GM19193 (cell line): ENCODE data around the gene EIF3J.

ENCODE experiments used
- POLR2A ChIP-seq: IDR thresholded peaks from 4 replicates; pipeline ENCODE4 v1.6.1; 2011; ENCODE audit not compliant: insufficient read depth, insufficient read length; ENCODE audit errors: extremely low read depth

EIF3J gene

GRCh38 chr15:44569316-44569715, 32.4 kb downstream of the EIF3J start:
- no peak for TF ChIP-seq POLR2A

- TF ChIP-seq POLR2A: no peak
These were observed 33.4 kb downstream of the EIF3J start for GRCh38 chr15:44570361-44570760.

DNA sequence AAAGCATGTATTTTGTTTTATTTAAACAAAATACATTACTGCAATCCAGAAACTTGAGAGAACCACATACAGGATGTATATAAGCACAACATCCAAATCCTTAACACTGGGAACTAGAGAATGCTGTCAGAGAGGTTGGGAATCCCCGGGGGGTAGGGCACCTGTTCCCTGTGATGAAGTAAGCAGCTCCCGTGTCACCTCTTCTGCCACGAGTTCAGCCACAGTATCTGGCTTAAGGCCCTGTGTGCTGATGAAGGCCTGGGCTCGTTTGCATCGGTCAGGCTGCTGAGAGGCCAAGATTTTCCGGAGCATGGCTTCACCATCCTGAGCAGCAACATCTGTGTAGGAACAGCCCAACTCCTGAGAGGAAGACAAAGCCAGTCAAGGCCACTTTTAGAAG, 36.4 kb downstream of the EIF3J start:
- TF ChIP-seq POLR2A: no peak

DNA sequence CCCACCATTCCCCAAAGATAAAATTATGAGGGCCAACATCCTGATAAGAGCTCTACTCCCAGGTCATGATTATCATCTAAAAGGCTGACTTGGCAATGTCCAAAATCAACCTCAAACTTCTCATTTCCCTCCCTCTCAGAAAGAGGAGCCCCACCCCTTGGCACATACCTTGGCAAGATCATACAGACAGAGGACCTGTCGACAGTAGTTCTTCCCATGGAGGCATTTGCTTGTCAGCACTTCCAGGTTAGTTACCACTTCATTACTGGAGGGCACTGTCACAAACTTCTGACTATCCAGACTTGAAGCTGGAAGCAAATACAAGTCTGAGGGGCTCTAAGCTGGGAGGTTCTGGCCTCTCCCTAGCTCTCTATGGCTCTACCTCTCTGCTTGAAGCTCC, 37.8 kb downstream of the EIF3J start:
- no peak for TF ChIP-seq POLR2A

DNA sequence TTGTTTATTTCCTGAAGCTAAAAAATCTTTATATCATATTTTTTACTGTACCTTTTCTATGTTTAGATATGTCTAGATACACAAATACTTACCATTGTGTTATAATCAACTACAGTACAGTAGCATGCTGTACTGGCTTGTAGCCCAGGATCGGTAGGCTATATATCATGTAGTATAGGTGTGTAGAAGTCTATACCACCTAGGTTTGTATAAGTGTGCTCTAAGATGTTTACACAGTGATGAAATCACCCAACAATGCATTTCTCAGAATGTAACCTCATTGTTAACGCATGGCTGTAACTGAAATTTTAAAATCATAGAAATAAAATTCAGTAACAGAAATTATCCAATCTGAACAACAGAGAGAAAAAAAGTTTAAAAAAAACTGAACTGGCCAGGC, 43.2 kb downstream of the EIF3J start:
- no peak for TF ChIP-seq POLR2A

DNA sequence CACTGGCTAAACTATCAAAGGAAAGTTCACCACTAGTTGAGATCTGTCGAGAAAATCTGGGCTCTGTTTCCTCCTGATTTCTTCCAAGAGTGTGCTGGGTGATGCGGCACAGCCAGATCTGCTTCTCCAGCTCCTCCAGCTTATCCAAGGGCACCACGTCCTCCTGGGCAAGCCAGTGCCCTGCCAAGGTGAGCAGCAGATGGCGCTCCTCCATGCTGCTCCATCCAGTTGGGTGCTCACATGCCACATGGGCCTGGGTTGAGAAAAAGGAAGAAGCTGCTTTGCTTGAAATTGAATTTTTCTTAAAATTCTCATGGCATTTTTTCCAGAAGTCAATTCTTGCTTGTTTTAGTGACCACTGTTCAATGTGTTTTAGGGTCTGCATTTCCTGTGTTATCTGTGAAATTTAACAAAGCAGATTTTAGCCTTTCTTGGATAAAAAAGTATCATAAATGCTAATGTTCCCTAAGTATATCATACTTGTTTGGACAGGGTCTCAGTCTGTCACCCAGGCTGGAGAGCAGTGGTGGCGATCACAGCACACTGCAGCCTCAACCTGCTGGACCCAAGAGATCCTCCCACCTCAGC, 47.3 kb downstream of the EIF3J start:
- TF ChIP-seq POLR2A: no peak

GRCh38 chr15:44585633-44586032, 48.7 kb downstream of the EIF3J start:
- TF ChIP-seq POLR2A: no peak

- no peak for TF ChIP-seq POLR2A
These were observed 51.6 kb downstream of the EIF3J start for GRCh38 chr15:44588541-44588940.

DNA sequence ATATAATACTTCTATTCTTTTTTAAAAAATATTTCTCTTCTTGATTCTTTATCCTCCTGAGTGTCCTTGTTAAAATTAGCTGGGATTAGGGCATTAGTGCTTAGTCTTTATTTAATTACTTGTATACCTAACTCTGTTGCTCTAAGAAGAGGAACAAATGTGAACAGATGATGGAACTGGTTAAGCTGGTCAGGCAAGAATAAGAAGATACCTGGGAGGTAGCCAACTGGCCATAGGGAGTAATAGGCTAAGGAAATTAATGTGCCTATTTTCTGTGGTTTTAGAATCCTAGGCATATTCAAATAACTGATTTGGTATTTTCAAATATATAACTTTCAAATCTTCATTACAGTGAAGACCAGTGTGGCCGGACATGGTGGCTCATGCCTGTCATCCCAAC, 54.4 kb downstream of the EIF3J start:
- TF ChIP-seq POLR2A: no peak

- TF ChIP-seq POLR2A: no peak
These were observed 56.2 kb downstream of the EIF3J start for GRCh38 chr15:44593042-44593736.

DNA sequence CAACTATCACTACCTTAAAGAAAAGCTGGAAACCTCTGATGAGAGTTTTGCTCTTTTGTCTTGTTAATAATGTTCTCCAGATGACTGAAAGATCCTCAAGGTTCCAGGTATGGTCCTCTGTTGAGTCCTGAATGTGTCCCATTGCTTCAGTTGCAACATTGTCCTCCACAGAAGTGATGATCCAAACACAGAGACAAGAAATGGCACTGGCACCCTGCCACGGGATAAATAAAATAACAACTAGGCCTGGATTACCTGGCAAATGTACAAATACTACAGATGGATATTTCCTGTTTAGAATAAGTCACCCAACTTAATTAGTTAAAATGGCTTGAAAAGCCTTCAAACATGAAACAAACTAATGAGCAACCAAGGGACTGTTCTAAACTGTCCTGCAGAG, 58.3 kb downstream of the EIF3J start:
- TF ChIP-seq POLR2A: no peak

- TF ChIP-seq POLR2A: no peak
These were observed 58.9 kb downstream of the EIF3J start for GRCh38 chr15:44595656-44596510.

DNA sequence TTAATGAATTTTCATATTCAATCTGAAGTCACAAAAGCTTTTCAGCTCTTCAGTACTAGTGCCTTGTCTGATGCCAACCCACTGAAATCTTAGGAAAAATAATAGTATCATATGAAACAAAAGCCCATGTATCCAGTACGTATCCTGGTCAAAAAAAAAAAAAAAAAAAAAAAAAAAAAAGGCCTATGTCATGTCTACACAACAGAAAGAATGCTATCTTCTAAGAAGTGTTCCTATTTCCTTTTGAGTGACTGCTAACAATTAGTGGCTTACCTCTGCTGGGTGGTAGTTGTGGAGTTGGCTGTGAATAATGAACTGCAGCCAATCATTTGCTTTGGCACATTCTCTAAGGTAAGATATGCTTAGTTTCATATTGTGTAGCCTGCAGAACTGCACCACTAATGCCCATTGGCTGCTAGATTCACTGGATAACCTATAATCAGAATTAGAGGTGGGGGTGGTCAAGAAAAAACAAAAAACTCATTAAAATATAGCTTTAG, 59.6 kb downstream of the EIF3J start:
- TF ChIP-seq POLR2A: no peak

DNA sequence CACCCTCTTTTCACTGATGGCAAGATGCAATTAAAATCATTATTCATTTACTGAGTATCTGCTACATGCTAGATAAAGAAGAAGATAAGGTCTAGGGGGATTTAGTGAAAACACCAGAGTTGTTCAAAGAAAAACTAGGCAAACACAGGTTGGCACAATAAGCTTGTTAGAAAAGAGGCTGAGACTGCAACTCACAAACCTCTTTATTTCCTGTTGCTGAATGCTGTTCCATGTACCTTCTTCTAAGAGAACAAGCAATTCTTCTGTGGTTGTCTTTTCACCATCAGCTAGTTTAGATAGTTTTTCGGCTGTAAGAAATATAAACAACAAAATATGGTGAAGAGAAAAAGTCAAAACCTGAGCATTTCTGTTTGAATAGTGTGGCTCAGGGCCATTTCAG, 61.1 kb downstream of the EIF3J start:
- TF ChIP-seq POLR2A: no peak

DNA sequence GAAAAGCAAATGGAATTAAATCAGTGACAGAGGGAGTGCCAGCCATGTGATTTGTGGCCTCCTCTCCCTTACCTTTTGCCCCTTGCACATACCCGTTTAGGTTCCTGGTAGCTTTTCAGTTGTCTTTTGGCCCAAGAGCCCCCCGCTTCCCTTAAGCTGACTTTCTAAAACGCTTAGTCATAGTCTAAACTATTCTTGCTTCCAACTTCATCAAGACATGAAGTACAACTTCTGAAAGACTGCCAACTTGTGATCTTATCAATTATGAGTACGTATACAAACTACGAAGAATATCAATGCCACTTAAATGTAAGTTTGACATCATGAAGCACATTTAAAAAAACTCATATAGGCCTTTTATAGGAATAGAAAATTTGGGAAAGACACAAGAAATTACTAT, 61.9 kb downstream of the EIF3J start:
- no peak for TF ChIP-seq POLR2A

GRCh38 chr15:44603126-44603525, 66.2 kb downstream of the EIF3J start:
- TF ChIP-seq POLR2A: no peak

- TF ChIP-seq POLR2A: no peak
These were observed 69.8 kb downstream of the EIF3J start for GRCh38 chr15:44606740-44607139.
